HG02981 (cell line): ENCODE results near the gene ANKRD10.
"Not testable (repeated sequence)": the region's sequence is repeated elsewhere in the genome, so short reads cannot be mapped to it uniquely, and the experiment has no call there.

Experiments used
- ATAC-seq: cut with Tn5 transposase; IDR thresholded peaks from one replicate; pipeline ENCODE4 v1.9.1; 2021; ENCODE audit warnings: mild to moderate bottlenecking, moderate library complexity; ENCODE audit not compliant: unreplicated experiment

The ANKRD10 gene

DNA sequence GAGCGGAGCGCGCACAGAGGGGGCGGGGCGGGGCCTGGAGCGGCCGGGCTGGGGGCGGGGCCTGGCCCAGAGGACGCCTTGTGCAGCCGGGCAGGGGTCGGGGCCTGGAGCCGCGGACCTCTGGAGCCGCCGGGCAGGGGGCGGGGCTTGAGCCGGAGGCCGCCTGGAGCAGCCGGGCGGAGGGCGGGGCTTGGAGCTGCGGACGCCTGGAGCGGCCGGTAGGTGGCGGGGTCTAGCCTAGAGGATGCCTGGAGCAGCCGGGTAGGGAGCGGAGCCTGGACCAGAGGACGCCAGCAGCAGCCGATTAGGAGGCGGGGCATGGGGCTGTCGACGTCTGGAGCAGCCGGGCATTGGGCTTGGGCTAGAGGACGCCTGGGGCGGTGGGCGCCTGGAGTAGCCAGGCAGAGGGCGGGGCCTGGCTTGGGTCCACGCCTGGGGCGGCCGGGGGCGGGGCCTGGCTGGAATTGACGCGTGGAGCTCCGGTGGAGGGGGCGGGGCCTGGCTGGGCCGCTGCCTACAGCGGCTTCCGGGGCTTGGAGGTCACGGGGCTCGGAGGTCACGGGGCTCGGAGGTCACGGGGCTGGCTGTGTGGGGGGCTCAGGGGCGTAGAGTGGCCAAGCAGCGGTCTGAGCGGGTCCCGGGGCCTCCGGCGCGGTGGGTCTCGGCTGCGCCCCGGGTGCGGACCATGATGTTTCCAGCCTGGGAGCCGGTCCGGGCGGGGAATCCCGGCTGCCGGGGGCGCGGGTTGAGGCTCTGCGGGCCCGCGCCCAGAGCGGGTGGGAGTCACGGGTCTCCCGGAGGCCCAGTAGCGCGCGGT lies at the start of gene ANKRD10:
ANKRD10 (minus strand) TSS at position 13 of the 817 bp plus-strand sequence. CDS start 135 bp downstream, outside the sequence.
- peak; percentile 77 for ATAC-seq

DNA sequence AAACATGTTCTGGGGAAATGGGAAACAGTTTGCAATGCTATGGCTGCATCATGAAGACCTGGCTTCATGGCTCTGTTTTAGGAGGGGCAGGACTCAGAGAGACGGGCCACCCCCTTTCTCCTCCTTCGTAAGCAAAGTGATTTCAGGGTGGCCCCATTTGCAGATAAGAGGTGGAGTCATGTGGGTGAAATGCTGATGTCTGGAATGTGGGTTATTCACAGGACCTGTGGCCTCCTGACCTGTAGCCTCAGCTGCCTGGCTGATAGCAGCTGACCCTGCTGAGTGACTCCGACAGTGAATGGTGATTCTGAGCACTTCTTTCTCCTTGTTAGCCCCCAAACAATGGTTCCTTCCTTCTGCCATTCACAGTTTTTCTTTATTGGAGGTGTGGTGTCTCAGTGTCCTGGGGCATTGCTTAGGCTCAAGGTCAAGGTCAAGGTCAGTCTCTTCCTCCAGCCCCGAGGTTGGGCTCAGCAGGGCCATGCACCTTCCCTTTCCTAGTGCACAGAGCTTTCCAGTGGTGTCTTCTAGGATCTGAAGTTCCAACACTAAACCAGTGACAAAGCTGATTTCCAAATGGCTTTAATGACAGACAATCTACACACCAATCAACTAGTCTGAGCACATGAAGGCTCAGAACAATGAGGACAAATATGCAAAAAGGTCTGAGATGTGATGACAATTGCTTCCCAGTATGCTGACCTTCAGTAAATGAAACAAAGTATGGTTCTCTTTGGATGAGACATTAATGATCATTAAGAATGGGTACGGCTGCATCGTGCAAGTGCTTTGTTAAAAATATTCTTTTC lies 49.6 kb upstream of the ANKRD10 start:
- ATAC-seq, result no peak

DNA sequence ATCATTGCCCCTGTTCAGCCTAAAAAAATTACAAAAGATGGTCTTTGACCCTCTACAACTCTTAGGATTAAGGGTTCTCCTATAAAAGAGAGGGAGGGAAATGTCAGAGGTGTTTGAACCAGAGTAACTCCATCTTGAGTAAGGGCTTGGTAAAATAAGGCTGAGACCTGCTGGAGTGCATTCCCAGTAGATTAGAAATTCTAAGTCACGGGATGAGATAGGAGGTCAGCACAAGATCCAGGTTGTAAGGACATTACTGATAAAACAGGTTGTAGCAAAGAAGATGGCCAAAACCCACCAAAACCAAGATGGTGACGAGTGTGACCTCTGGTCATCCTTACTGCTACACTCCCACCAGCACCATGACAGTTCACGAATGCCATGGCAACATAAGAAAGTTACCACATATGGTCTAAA lies 48.7 kb upstream of the ANKRD10 start:
- ATAC-seq, result no peak

DNA sequence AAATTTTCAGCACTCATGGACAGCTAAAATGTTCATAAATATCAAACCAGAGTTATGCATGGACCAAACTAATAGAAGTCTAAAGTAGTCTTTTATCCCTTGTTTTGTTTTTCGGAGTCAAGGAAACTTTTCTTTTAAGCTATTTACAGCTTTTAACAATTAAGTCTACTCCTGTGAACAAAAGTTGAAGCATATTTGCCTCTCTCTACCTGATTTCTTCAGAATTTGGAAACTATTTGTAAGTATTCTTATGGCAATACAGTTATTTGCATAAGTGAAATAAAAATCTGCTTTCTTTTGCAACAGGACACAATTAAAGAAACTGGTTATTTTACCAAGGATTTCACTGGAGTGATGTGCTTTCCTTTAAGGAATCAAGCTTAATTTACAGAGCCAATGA lies 47.1 kb upstream of the ANKRD10 start:
- no peak for ATAC-seq

DNA sequence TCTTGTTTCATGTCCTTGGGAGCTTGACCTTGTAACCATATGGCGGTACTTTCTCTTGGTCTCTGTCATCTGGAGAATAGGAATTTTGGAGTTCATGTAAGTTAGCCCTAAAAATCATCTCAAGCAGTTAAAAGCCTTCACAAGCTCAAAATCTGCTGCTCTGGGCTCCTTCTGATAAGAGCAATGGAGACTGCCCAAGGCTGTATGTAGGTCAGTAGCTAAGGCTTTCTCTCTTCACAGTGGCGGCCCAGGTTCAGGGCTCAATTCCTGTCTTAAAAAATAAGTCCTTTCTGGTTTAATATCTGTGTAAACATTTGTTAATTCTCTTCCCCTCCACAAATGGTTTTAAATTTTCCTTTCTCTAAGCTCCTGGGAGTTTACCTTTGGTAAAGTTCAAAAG lies 45.3 kb upstream of the ANKRD10 start:
- ATAC-seq, result no peak

DNA sequence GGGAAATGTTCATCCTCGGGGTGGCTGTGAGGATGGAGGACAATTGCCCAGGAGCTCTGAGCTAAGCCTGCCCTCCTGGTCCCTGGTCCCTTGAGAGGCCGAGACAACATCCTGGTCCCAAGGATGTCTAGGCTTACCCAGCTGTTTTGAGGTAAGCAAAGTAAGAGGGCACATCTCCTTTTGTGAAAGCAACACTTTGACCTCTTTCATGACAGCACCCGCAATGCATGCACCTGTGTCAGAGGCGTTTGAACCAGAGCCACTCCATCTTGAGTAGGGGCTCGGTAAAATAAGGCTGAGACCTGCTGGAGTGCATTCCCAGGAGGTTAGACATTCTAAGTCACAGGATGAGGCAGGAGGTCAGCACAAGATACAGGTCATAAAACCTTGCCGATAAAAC lies 43.1 kb upstream of the ANKRD10 start:
- ATAC-seq, result no peak

DNA sequence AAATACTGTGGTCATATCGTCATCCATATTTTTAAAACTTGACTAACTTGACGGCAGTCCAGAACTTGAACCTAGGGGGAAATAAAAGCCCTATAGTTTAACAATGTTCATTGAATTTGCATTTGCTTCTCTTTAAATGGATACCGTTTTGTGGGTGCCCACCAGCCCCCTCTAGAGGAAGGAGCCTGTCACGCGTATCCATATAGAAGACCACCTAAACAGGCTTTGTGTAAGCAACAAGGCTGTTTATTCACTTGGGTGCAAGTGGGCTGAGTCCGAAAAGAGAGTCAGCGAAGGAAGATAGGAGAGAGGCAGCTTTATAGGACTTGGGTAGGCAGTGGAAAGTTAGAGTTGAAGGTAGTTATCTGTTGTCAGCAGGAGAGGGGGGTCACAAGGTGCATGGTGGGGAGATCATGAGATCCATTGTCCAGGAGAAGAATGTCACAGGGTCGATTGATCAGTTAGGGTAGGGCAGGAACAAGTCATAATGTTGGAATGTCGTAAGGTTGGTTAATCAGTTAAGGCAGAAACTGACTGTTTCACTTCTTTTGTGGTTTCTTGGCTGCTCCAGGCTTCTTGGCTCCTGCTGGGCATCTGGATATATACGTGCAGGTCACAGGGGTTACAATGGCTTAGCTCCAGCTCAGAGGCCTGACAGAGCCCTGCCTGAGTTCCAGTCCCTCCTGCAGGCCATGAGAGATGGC lies 42.5 kb upstream of the ANKRD10 start:
- ATAC-seq, result no peak

DNA sequence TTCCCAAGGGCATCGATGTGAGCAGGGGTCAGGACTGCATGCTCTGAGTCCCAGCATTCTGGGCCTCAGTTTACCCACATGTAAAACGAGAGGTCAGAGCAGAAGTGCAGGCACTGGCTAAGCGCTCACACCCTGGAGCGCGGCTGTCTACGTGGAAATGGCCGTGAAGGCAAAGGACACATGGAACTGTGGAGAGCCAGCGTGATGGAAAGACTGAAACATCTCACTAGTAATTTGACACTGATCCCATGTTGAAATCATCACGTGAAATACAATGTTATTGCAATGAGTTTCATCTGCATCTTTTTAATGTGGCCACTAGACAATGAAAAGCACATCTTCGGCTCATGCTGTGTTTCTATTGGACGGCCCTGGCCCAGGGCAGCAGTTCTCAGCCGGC lies 41.3 kb upstream of the ANKRD10 start:
- ATAC-seq, result not testable (repeated sequence)

DNA sequence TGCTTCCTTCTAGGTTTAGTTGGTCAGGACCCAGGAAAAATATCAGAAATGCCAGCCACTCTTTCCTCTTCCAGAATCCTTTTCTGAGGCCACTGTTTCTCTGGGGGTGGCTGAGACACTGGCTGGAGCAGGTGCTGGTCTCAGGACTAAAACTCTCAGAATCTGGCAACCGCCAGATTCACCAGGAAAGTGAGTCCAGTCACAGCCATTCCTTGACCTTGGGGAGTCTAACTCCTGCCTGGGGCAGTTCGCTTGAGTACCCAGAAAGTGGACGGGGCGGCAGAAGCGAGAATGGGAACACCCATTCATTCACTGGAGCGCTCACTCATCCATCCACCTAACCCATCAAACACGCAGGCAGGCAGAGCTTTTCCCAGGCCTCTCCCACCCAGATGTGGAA lies 40.7 kb upstream of the ANKRD10 start:
- not testable (repeated sequence) for ATAC-seq

DNA sequence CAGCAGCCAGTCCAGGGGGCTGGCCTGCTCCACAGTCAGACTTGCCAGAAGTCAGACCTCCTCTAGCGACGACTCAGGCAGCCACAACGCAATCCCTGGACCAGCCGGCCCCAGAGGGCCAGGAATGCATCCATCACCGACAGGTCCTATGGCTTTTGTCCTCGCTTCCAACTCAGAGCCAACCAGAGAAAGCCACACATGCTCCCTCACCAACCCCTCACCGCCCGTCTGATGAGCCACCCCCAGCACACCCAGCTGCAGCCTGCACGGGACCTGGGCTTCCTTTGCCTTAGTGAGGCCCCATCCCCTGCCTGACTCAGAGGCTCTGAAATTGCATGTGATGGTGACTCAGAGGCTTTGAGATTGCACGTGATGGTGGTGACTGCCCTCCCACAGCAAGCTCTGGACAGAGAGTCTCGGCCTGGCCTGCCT lies 40.2 kb upstream of the ANKRD10 start:
- ATAC-seq, result peak; percentile 65

DNA sequence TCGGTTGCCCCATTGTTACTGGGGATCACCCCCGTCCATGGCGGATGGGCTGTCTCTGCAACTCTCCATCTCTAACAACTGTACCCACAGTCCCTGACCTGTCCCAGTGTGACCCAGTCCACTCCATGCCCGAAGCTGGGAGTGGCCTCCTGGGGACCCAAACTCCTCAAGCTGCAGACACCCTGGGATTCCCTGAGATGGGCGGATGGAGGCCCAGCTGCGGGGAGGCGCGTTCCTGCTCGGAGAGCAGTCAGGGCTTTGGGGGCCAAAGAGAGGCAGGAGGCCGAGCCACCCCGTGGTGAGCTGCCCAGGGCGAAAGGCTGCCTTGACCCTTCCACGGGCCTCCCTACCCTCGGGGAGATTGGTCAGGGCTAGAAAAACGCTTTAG lies 39.7 kb upstream of the ANKRD10 start:
- not testable (repeated sequence) for ATAC-seq

DNA sequence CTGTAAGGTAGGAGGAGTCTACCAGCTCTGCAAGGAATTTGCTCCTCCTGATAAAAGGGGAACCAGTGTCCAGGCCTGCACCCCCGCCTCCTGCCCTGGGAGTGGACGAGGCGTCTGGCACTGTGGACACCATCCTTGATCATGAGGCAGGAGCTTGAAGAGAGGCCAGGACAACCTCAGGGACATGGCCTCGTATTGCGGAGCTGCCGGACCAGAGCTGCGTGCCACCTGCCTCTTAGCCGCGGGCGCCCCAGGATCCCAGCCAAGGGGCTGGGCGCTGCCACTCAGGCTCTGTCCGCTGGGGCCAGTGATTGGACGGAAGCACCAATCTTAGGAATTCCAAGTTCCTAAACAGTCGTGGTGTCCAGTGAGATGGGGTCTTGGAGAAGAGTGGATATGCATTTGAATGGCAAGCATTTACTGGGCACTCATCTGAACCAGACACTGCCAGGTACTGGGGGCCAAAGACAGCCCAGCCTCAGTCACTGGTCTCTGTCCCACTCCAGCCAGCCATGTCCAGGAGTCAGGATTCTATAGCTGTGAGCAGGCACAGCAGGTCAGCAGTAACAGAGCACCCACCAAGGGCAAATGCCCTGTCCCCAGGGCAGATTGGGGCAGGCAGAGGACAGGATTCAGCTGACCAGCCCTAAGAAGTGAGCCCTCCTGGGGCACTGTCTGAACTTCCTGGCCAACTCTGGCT lies 39.1 kb upstream of the ANKRD10 start:
- no peak for ATAC-seq

DNA sequence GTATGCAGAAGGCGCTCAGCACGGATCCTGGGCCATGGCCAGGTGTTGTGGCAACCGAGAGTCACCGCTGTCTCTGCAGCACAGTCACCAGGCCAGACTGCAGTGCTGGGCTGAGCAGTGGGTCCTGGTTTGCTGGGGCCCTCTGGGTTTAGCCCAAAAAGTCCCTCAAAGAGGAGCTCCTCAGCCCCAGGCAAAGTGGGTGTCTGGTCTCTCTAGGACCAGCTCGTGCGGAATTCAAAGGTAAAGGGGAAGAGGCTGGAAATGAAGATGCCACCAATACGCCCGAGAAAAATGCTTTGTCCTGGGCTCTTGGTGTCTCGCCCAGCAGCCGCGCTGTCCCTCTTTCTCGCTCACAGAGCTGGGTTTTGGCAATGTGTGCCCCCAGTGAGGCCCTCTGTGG lies 38.5 kb upstream of the ANKRD10 start:
- no peak for ATAC-seq

DNA sequence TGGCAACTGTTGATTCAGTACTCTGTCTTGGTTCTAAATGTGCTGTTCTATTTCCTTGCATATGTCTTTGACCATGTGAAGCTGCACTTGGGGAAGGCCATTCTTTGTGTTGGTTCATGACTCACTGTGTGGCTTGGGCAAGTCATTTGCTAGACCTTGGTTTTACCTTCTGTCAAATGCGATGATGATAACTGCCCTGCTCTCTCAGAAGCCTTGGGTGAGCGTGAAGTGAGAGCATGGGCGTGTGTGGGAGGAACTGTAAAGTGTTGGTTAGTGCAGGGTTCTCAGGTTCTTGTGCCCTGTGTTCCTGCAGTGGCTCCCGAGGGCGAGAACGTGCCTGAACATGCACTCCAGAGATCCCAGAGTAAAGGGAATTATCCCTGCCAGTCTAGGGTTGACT lies 37.3 kb upstream of the ANKRD10 start:
- ATAC-seq, result peak; percentile 42

DNA sequence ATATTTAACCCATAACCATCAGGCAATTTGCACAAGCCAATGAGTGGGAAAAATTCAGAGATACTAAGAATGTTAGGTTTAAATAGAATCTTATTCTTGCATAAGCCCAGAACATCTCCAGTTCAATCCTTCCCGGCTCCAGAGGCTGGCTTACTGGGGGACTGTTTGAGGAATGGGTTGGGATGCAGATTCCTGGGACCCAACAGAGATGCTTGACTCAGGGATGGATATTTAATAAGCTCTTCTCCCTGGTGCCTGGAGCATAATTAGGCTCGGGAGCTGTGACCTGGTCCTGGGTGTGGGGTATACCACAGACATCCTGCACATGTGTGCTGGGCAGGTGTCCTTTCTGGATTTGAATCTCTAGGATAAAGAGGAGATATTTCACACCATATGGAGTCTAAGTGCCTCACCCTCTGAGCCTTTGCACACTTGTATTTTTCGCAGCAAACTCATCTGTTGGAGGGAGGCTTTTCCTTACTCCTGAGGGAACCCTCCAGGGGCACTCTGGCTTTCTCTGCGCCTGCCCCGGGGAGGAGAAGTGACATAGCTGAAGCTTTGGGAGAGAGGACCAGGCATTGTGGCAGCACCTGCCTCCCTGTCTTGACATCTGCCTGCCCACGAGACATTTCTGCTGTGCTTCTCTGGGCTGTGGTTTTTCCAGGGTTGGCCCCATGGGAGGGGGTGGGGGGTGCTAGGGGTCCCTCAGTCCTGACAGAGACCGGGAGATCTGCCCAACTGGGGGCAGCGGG lies 36.1 kb upstream of the ANKRD10 start:
- ATAC-seq, result no peak

DNA sequence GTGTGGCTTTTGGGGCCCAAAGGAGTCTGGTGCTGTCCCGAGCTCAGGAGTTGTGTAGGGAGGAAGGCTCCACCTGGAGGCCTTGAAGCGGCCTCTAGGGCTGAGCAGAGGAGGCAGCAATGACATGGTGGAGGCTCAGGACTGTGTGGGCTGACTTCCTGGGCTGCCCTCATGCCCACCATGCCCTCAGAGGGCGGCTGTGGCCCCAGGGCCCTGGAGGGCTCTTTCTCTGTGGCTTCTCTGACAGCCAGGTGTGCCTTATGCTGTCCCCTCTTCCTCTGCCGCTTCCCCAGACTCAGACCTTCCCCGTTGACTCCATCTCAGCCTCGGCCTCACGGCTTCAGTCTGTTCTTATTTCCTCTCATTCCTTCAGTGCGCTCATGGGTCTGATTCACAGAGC lies 35.5 kb upstream of the ANKRD10 start:
- ATAC-seq, result no peak

DNA sequence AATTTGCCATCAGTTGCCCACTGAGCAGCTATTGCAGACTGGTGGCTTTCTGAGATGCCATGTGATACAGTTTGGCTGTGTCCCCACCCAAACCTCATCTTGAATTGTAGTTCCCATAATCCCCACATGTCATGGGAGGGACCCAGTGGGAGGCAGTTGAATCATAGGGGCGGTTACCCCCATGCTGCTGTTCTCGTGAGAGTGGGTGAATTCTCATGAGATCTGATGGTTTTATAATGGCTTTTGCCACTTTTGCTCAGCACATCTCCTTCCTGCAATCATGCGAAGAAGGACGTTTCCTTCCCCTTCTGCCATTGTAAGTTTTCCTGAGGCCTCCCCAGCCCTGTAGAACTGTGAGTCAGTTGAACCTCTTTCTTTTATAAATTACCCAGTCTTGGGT lies 34.8 kb upstream of the ANKRD10 start:
- no peak for ATAC-seq

DNA sequence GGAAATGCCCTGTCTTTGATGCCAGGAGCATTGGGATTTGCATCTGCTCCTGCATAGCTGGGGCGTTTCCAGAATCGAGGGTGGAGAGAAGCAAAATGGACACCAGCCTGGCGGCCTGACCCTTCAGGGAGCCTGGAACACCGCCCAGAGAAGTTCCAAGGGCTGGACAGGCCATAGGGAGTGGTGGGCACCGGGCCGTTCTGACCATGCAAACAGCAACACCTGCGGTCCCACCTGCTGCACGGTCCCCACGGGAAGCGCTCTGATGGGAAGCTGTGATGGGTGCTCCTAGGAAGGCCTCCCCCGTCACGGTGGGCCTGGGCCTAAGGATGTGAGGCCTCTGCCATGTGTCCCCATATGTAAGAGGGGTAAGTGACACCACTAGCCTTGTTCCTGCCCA lies 34.2 kb upstream of the ANKRD10 start:
- ATAC-seq, result no peak

DNA sequence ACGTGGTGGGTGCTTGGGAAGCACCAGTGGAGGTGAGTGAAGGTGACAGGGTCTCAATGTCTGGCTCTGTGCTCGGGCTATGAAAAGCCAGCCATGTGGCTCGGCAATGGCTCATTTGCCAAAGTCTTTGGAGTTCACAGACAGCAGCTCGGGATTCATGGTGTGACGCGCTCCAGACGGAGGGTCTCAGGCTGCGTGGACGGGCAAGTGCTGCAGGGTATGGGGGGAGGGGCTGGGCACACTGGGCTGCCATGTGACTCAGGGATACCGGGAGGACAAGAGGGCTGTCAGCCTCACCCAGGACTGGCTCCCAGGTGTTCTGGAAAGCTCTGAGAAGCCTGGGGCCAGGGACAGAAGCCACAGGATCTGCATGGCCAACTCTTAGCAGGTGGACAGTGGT lies 32.5 kb upstream of the ANKRD10 start:
- not testable (repeated sequence) for ATAC-seq

DNA sequence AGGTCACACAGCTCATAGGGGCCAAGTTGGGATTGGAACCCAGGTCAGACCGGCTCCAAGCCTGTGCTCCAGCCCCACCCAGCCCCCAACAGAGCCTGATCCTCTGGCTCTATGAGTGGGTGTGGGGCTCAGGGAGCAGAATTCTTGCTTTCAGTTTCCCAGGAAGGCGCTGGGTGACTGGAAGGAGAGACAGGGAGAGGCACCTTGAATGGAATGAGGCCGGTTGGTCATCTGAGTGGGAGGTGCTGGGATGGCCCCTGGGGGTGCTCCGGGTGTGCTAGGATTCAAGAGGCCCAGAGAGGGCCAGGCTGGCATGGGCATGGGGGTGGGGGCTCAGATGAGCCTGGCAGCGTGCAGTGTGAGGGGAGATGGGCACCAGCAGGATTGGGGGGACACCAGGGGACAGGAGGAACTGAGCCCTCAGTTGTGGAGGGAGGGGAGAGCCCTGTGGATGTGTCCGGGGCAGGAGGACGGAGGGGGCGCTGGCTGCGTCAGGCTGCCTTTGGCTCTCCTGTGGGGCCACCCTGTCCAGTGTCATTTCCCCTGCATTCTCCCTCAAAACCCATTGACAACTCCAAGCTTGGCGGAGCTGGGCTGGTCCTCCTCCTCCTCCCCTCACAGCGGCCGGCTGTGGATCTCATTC lies 31.2 kb upstream of the ANKRD10 start:
- no peak for ATAC-seq
